ENCODE data around the gene SDHAF2.

- no peak for TF ChIP-seq PHB2 (IDR thresholded peaks at IDR 0.05; ENCODE audit: low read depth)
- no peak for TF ChIP-seq EZH2 (IDR thresholded peaks at IDR 0.05; ENCODE audit: borderline replicate concordance, low read depth, low read length)
- no peak for TF ChIP-seq MCM7 (IDR thresholded peaks at IDR 0.05)
- TF ChIP-seq KAT7 (CRISPR knock-in tag; IDR thresholded peaks at IDR 0.05; ENCODE audit: borderline replicate concordance), result no peak
- no peak for TF ChIP-seq ELF4 (CRISPR knock-in tag; IDR thresholded peaks at IDR 0.05)
These were observed 28.4 kb upstream of the SDHAF2 start for GRCh38 chr11:61401573-61401972.
